ENCODE results near the gene NDUFS6.

DNA sequence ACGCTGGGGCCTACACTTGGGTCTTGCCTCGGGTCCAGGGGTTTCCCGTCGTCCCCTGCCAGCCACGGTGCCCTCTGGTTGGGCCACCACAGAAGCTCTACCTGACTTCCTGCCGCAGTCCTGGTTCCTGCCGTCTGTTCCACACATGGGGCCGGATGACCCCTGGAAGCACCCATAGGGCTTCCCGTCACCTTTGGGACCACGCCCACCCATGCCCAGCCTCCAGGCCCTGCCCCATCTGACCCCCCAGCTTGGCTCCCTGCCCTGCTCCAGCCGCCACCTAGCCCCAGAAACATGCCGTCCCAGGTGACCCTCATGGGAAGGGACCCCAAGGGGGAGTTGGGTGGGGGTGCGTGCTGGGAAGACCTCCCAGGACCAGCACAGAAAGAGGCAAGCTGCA lies 15.2 kb upstream of the NDUFS6 start:
- TF ChIP-seq GATA2 (IDR thresholded peaks at IDR 0.05; ENCODE audit: low read depth, low read length): no peak
- no peak for TF ChIP-seq GATA3 (IDR thresholded peaks at IDR 0.05; ENCODE audit: low read depth, low read length)

All from SH-SY5Y (cell line).